ENCODE results near the gene RUNX2. TPM values are rescaled to one million over a fixed set of nuclear protein-coding genes. Genes with fewer than 3 reads are reported as not detected.

Gene RUNX2
- total RNA-seq, 1 donor from 2014 or later: 1.8 TPM

DNA sequence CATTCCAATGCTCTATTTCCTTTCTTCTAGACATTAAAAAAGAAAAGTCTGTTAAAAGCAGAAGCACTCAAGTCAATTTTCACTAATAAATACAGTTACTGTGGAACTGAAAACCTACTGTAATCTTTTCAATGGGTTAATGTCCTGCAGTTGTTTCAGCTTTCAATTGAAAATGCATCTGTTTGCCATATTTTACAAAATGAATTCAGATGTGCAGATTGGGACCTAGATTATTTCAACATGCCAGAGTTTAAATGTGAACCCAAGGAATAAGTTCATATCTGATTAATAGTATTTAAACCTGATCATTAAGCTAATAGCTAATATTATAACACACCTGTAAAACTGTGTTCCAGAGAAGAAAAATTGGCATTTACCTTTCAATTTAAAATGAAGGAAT, 39.9 kb downstream of the RUNX2 start:
- no peak overlapping the region for H3K4me3 Mint-ChIP-seq
- ChIA-PET CTCF (no interaction called here), POLR2A (no interaction called here)
- intact Hi-C loops (cut with micrococcal nuclease): no loop called here
- DNase-seq (no peak), ATAC-seq (ENCODE audit: low read depth) (no peak)
- H3K36me3 Mint-ChIP-seq (ENCODE audit: low read depth): no peaks in the 10 kb centered on the region
- no peaks in the 10 kb centered on the region for H3K9me3 Mint-ChIP-seq
- peaks cover 1% of the 10 kb centered on the region for H3K27me3 Mint-ChIP-seq
- TF ChIP-seq, protein P1, sequence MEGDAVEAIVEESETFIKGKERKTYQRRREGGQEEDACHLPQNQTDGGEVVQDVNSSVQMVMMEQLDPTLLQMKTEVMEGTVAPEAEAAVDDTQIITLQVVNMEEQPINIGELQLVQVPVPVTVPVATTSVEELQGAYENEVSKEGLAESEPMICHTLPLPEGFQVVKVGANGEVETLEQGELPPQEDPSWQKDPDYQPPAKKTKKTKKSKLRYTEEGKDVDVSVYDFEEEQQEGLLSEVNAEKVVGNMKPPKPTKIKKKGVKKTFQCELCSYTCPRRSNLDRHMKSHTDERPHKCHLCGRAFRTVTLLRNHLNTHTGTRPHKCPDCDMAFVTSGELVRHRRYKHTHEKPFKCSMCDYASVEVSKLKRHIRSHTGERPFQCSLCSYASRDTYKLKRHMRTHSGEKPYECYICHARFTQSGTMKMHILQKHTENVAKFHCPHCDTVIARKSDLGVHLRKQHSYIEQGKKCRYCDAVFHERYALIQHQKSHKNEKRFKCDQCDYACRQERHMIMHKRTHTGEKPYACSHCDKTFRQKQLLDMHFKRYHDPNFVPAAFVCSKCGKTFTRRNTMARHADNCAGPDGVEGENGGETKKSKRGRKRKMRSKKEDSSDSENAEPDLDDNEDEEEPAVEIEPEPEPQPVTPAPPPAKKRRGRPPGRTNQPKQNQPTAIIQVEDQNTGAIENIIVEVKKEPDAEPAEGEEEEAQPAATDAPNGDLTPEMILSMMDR (IDR thresholded peaks at IDR 0.05): no peak
- no peak overlapping the region for H3K27ac Mint-ChIP-seq
- H3K4me1 Mint-ChIP-seq: no peaks in the 10 kb centered on the region

DNA sequence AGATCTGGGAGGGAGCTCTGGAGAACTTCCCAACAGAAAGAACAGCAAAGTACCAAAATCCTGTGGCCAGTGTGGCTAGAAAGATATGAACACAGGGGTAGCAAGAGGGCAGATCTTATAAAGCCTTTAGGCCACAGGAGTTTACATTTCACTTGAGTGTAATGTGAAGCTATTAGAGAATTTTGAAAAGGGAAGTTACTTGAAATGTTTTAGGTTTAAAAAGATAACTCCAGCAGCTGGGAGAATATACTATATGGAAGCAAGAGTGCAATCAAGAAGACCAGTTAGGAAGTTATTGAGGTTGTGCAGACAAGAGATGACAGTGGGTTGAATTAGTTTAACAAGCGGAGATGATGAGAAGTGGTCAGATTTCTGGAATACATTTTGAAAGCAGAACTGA, 41.7 kb downstream of the RUNX2 start:
- ATAC-seq (ENCODE audit: low read depth): no peak
- Mint-ChIP-seq H3K4me3 (no peak overlapping the region), H3K4me1 (no peaks in the 10 kb centered on the region), H3K36me3 (ENCODE audit: low read depth) (no peaks in the 10 kb centered on the region), H3K9me3 (no peaks in the 10 kb centered on the region), H3K27ac (no peak overlapping the region), H3K27me3 (peaks cover 1% of the 10 kb centered on the region)
- TF ChIP-seq, protein P1 (IDR thresholded peaks at IDR 0.05): no peak
- ChIA-PET POLR2A (no interaction called here), CTCF (interaction anchor here (0.6 kb wide), 1 partner anchor 115 kb away, joined by 3 read pairs; no protein-coding TSS in a partner anchor)
- no peak for DNase-seq
- intact Hi-C loops (cut with micrococcal nuclease): no loop called here

DNA sequence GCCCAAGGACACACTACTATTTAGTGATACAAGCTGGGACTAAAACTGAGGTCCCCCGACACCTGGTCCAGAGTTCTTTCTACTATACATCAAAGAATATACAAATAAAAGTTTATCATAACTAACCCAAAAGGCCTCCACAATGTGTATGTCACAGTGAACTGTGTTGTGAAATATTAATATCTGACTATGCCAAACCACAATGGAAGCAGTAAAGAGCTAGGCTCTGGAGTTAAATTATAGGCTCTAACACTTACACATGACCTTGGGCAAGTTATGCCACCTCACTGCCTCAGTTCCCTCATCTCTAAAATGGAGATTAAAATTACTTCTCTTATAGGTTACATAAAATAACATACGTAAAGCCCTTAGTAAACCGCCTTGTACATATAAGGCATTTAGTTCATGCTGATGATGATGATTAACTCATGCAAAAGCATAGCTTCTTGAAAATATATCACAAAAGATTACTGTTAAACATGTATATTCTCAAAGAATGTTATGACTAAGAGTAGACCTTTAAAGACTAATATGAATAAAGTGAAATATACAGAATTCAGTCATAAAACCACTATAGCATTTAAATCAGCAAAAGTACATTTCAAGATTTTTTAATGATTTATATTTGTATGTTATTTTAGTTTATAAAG, 43.9 kb downstream of the RUNX2 start:
- TF ChIP-seq, protein P1 (IDR thresholded peaks at IDR 0.05): no peak
- ATAC-seq (ENCODE audit: low read depth) (no peak), DNase-seq (no peak)
- Mint-ChIP-seq H3K27me3 (no peaks in the 10 kb centered on the region), H3K36me3 (ENCODE audit: low read depth) (peaks cover 1% of the 10 kb centered on the region), H3K4me1 (peaks cover 7% of the 10 kb centered on the region), H3K27ac (no peak overlapping the region), H3K4me3 (no peak overlapping the region), H3K9me3 (no peaks in the 10 kb centered on the region)
- intact Hi-C loops (cut with micrococcal nuclease): no loop called here
- ChIA-PET CTCF (no interaction called here), POLR2A (no interaction called here)

DNA sequence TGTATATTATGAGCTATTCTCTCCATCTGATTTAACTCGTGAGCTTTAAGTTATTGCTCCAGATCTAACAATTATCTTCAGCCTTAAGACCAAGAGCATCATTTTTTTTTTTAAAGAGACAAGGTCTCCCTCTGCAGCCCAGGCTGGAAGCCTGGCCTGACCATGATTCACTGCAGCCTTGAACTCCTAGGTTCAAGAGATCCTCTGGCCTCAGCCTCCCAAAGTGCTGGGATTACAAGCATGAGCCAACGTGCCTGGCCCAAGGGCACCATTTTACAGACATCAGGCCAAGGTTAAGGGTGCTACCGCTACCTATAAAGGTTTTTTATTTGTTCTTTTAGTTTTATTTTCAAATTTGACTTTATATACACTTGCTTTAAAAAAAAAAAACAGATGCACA, 47.3 kb downstream of the RUNX2 start:
- peaks cover 11% of the 10 kb centered on the region for H3K36me3 Mint-ChIP-seq (ENCODE audit: low read depth)
- H3K4me1 Mint-ChIP-seq: peaks cover 26% of the 10 kb centered on the region
- no peak for DNase-seq
- ATAC-seq (ENCODE audit: low read depth): no peak
- CTCF ChIA-PET: no interaction called here
- POLR2A ChIA-PET: no interaction called here
- no peak overlapping the region for H3K4me3 Mint-ChIP-seq
- H3K27ac Mint-ChIP-seq: no peak overlapping the region
- intact Hi-C loops (cut with micrococcal nuclease): no loop called here
- no peaks in the 10 kb centered on the region for H3K27me3 Mint-ChIP-seq
- no peaks in the 10 kb centered on the region for H3K9me3 Mint-ChIP-seq
- TF ChIP-seq, protein P1 (IDR thresholded peaks at IDR 0.05): no peak

DNA sequence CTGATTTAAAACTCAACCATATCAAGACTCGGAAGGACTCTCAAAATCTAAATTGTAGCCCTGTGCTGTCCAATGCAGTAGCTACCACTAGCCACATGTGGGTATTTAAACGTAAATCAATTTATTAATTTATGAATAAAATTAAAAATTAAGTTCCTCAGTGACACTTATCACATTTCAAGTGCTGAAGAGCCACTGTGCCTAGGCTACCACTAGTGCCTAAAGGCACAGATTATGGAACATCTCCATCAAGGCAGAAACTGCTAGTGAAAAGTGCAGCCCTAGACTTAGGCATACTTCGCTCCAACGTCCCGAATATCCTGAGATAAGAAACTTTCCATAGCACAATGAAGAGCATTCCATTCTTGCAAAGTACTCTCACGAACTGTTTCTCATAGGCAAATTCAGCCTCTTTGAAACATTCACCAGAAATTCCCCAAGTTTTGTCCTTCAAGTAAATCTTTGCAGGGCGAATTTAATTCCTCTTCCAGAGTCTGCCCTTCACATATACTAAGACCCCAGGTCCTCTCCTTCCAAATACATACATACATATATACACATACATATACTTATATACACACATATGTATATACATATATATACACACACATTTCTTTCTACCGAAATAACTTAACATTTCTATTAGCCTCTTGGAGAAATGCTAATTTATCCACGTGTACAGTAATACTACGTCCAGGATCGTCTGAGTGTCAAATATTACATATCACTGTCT, 48.3 kb downstream of the RUNX2 start:
- DNase-seq: no peak
- ChIA-PET POLR2A (interaction anchor here (2.4 kb wide), 1 partner anchor 43 kb away, joined by 16 read pairs; no protein-coding TSS in a partner anchor), CTCF (interaction anchor here (2.2 kb wide), 1 partner anchor 338 kb away, joined by 11 read pairs; no protein-coding TSS in a partner anchor)
- peaks cover 11% of the 10 kb centered on the region for H3K36me3 Mint-ChIP-seq (ENCODE audit: low read depth)
- TF ChIP-seq, protein P1 (IDR thresholded peaks at IDR 0.05): no peak
- H3K27me3 Mint-ChIP-seq: no peaks in the 10 kb centered on the region
- no peaks in the 10 kb centered on the region for H3K9me3 Mint-ChIP-seq
- peak overlapping the region; percentile 99 for H3K4me3 Mint-ChIP-seq
- peak overlapping the region; percentile 99 for H3K27ac Mint-ChIP-seq
- intact Hi-C loops (cut with micrococcal nuclease): loop anchor here (1.0 kb wide), 1 partner anchor 338 kb away; no protein-coding TSS in a partner anchor
- H3K4me1 Mint-ChIP-seq: peaks cover 26% of the 10 kb centered on the region
- no peak for ATAC-seq (ENCODE audit: low read depth)
